Measurements from ENCODE around the gene NEDD9. TPM values are rescaled to one million over a fixed set of nuclear protein-coding genes. Genes with fewer than 3 reads are reported as not detected.

Gene NEDD9
- total and polyA plus RNA-seq, 5 donors = 20.9 to 38.0 (median 25.9) TPM

DNA sequence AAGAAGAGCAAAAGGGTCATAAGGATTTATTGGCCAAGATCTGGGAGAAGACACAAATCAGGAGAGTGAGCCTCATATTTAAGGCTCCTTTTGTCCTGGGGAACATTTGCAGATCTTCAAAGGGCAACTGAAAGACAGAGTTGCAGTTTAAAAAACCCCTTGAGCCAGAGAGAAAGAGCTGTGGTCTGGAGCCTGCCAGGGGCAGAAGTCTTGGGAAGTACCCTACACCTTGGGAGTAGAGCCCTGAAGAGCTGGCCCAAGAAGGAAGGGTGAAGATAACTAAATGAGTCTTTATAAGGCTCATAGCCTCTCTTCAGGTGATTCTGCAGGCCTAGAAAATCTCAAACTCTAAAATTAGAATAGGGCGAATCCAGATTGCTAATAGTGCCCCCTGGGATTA lies 81.0 kb downstream of the NEDD9 start:
- Histone ChIP-seq H3K27ac (ENCODE audit: low read length) (no peak overlapping the region), H3K4me3 (ENCODE audit: low read length) (no peak overlapping the region), H3K4me1 (ENCODE audit: control insufficient read depth, insufficient read depth, low read length) (no peaks in the 10 kb centered on the region), H3K27me3 (ENCODE audit: control insufficient read depth, insufficient read depth) (no peaks in the 10 kb centered on the region), H3K9me3 (ENCODE audit: control insufficient read depth, low read length) (no peaks in the 10 kb centered on the region)
- intact Hi-C loops (cut with DNase I) = no loop called here
- no peak for DNase-seq
- WGBS = 95% methylated on average over 1 of the region's 1 CpG
- no peak for ATAC-seq

DNA sequence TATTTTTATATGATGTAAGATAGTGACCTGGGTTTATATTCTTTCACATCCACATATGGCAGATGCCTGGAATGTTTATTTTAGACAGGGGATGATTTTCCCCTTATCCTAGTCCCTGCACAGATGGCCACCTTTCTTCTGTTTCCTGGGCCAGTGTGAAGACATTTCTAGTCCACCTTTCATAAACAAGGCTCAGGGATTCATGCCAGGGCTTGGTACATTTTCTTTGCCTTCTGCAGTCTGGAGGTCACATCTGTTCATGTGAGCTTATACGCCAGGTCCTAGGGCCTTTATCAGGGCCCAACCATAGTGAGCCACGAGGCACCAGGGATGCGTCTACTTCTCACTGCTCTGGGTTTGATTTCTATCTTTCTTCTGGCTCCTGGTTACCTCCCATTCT lies 82.9 kb downstream of the NEDD9 start:
- 97% methylated on average over 3 of the region's 3 CpGs for WGBS
- intact Hi-C loops (cut with DNase I) = no loop called here
- no peak for DNase-seq
- Histone ChIP-seq H3K4me3 (ENCODE audit: low read length) (no peak overlapping the region), H3K9me3 (ENCODE audit: control insufficient read depth, low read length) (no peaks in the 10 kb centered on the region), H3K4me1 (ENCODE audit: control insufficient read depth, insufficient read depth, low read length) (no peaks in the 10 kb centered on the region), H3K27me3 (ENCODE audit: control insufficient read depth, insufficient read depth) (no peaks in the 10 kb centered on the region), H3K27ac (ENCODE audit: low read length) (no peak overlapping the region)
- ATAC-seq = no peak

DNA sequence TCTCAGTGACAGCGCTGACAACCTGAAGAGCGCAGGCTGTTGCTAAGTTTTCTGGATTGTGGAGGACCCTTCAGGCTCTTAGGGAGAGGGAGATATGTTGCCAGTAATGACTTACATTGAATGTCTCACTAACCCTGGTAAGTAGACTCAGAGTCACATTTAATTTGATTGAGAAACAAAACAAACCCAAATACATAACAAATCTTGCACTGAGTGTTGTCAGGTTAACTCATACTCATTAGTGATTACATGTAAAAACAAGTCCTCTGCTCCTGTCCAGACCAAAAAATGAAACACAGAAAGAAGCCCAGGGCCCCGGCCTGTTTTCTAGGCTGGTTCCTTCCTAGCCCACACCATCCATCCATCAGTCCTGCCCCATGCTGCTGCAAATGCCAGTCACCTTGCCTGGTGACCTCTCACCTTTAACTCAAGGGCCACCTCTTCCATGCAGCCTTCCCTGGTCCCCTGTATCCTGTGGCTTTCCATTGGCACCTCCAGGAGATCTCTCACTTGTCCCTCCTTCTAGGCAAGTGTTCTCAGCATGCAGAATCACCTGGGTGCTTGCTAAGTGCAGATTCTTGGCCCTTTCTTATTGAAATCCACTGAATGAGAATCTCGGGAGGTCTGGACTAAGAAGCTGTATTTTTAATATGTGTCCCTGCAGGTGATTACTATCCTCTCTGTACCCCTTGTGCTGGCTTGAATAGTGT lies 86.2 kb downstream of the NEDD9 start:
- 95% methylated on average over 4 of the region's 4 CpGs for WGBS
- intact Hi-C loops (cut with DNase I) = no loop called here
- H3K27me3 ChIP-seq (ENCODE audit: control insufficient read depth, insufficient read depth) = no peaks in the 10 kb centered on the region
- no peak for DNase-seq
- no peak overlapping the region for H3K4me3 ChIP-seq (ENCODE audit: low read length)
- H3K27ac ChIP-seq (ENCODE audit: low read length) = no peak overlapping the region
- ATAC-seq = no peak
- no peaks in the 10 kb centered on the region for H3K4me1 ChIP-seq (ENCODE audit: control insufficient read depth, insufficient read depth, low read length)
- H3K9me3 ChIP-seq (ENCODE audit: control insufficient read depth, low read length) = no peaks in the 10 kb centered on the region

DNA sequence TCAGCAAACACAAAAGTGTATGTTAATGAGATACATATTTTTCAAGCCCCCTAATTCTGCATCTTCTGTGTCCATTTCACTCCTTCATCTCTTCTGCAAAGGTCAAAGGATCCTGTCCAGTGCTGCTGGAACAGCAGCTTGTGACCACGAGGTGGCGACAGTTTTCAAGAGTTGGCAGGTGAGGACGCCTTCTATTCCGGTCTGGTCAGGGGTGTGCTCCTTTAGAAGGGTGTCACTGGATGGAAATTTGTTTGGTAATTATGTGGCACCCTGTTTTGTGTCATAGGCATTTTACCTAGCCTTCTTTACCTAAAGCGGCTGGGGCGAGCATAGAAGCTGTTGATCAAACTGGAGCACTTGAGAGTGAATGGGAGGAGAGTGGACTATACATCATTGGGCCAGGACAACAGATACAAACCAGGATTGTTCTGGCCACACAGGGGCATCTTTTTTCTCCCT lies 88.0 kb downstream of the NEDD9 start:
- peak; percentile 76 to 92 (median 87) for DNase-seq
- Histone ChIP-seq H3K27ac (ENCODE audit: low read length) (no peak overlapping the region), H3K9me3 (ENCODE audit: control insufficient read depth, low read length) (no peaks in the 10 kb centered on the region), H3K4me3 (ENCODE audit: low read length) (no peak overlapping the region), H3K4me1 (ENCODE audit: control insufficient read depth, insufficient read depth, low read length) (no peaks in the 10 kb centered on the region), H3K27me3 (ENCODE audit: control insufficient read depth, insufficient read depth) (no peaks in the 10 kb centered on the region)
- WGBS = 20% methylated on average over 6 of the region's 6 CpGs
- intact Hi-C loops (cut with DNase I) = loop anchor here (2.0 to 5.0 kb wide), 2 partner anchors 352 to 353 kb away; no protein-coding TSS in a partner anchor
- ATAC-seq = peak; percentile 91 to 92

DNA sequence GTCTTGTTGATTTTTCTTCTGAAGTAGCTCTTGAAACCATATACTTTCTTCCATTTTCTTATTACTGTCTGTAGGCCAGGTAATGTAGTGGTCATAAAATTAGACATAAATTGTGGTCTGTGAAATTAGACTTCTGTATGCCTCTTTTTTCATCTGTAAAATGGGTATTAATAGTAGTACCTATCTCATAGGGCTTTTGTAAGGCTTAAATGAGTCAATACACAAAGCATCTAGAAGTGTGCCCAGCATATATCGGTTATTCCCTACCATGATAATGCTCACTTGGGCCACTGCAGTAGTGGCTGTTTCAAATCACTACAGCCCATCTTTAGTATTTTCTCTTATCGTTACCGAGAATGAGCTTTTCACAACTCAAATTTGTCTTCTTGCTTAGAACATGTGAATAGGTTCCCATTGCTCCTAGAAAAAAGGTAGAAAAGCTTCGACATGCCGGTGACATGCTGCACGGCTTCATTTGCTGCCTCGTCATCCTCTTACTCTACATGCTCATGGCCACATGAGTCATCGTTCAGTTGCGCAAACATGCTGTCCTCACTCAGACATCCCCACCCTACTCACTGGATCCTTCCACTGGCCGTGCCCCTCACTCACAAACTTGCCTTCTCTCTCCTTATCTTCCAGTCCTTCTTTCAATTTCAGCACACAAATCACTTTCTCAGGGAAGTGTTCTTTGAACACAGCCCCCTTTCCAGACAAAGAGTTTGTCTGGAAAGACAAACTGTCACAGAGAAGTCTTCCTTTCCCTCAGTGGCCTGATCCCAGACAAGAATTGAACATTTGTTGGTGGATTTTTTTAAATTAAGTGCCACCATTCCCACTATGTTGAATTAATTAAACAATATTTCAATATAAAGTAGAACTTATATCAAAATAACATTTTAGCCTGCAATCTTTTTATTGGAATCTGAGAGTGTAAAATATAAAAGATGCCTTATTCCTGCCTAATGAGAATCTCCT lies 88.8 kb downstream of the NEDD9 start:
- H3K27ac ChIP-seq (ENCODE audit: low read length) = no peak overlapping the region
- intact Hi-C loops (cut with DNase I) = loop anchor here (2.0 to 5.0 kb wide), 2 partner anchors 353 to 354 kb away; no protein-coding TSS in a partner anchor
- WGBS = 79% methylated on average over 10 of the region's 10 CpGs

DNA sequence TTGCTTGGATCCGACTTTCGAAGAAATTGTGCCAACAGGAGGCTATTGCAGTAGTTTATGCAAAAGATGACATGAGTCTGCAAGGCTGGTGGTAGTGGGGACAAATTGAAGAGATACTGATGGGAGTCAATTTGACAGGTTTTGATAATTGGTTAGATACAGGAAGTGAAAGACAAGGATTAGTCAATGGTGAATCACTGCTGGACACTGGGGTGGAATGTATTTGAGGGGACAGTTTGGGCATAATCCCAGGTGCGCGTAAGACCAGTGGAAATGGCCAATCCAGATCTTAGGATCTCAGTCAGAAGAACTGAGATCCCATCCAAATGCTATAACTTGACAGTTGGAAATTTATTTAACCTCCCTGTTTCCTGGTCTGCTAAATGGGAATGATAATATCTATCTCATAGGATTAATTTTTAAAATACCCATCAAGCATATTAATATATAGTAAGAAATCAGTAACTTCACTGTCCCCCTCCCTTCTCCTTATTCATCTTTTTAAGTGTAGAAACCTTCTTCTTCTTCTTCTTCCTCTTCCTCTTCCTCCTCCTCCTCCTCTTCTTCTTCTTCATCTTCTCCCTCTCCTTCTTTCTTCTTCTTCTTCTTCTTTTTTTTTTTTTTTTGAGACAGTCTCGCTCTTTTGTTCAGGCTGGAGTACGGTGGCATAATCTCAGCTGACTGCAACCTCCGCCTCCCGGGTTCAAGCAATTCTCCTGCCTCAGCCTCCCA lies 90.0 kb downstream of the NEDD9 start:
- H3K4me3 ChIP-seq (ENCODE audit: low read length) = no peak overlapping the region
- intact Hi-C loops (cut with DNase I) = loop anchor here in 1 of 4 donors (5.0 kb wide), 1 partner anchor 355 kb away; no protein-coding TSS in a partner anchor
- H3K4me1 ChIP-seq (ENCODE audit: control insufficient read depth, insufficient read depth, low read length) = no peaks in the 10 kb centered on the region
- no peaks in the 10 kb centered on the region for H3K9me3 ChIP-seq (ENCODE audit: control insufficient read depth, low read length)
- no peak for DNase-seq
- H3K27ac ChIP-seq (ENCODE audit: low read length) = no peak overlapping the region
- no peaks in the 10 kb centered on the region for H3K27me3 ChIP-seq (ENCODE audit: control insufficient read depth, insufficient read depth)
- WGBS = 97% methylated on average over 8 of the region's 8 CpGs
- no peak for ATAC-seq

More for the DNA sequence above, 88.8 kb downstream of the NEDD9 start:
- no peaks in the 10 kb centered on the region for H3K27me3 ChIP-seq (ENCODE audit: control insufficient read depth, insufficient read depth)
- H3K9me3 ChIP-seq (ENCODE audit: control insufficient read depth, low read length) = no peaks in the 10 kb centered on the region
- peak; percentile 78 to 84 for ATAC-seq
- peak; percentile 73 to 85 (median 81) for DNase-seq
- H3K4me3 ChIP-seq (ENCODE audit: low read length) = no peak overlapping the region
- H3K4me1 ChIP-seq (ENCODE audit: control insufficient read depth, insufficient read depth, low read length) = no peaks in the 10 kb centered on the region

DNA sequence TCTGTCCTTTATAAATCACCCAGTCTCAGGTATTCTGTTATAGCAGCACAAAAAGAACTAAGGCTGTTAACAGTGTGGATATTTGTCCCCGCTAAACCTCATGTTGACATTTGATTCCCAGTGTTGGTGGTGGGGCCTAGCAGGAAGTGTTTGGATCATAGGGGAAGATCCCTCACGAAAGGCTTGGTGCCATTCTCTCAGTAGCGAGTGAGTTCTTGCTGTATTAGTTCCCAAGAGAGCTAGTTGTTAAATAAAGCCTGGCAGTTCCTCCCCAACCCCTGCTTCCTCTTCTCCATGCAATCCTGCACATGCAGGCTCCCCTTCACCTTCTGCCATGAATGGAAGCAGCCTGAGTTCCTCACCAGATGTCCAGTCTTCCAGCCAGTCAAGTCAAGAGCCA lies 91.2 kb downstream of the NEDD9 start:
- no peaks in the 10 kb centered on the region for H3K9me3 ChIP-seq (ENCODE audit: control insufficient read depth, low read length)
- WGBS = 72% methylated on average over 3 of the region's 3 CpGs
- intact Hi-C loops (cut with DNase I) = loop anchor here in 1 of 4 donors (5.0 kb wide), 1 partner anchor 356 kb away; no protein-coding TSS in a partner anchor
- no peak for ATAC-seq
- H3K4me1 ChIP-seq (ENCODE audit: control insufficient read depth, insufficient read depth, low read length) = no peaks in the 10 kb centered on the region
- DNase-seq = no peak
- H3K27ac ChIP-seq (ENCODE audit: low read length) = no peak overlapping the region
- H3K4me3 ChIP-seq (ENCODE audit: low read length) = no peak overlapping the region
- H3K27me3 ChIP-seq (ENCODE audit: control insufficient read depth, insufficient read depth) = no peaks in the 10 kb centered on the region

DNA sequence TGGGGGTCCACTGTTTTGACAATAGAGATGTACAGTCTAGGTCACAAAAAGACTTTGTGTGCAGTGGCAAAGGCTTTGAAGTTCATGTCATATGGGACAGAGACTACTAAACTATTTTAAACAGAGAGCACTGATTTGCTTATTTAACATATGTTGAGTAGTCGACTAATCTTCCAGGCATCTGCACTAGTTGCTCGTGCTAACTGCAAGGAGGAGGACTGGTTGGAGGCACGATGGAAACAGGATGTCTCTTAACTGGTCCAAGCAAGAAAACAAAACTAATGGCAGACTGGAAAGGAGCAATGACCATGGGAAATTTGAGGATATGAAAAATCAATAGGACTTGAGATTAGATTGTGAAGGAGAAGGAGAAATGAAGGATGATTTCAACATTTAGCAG lies 92.4 kb downstream of the NEDD9 start:
- intact Hi-C loops (cut with DNase I) = loop anchor here in 1 of 4 donors (5.0 kb wide), 1 partner anchor 357 kb away; no protein-coding TSS in a partner anchor
- H3K4me1 ChIP-seq (ENCODE audit: control insufficient read depth, insufficient read depth, low read length) = no peaks in the 10 kb centered on the region
- no peak overlapping the region for H3K4me3 ChIP-seq (ENCODE audit: low read length)
- H3K27me3 ChIP-seq (ENCODE audit: control insufficient read depth, insufficient read depth) = no peaks in the 10 kb centered on the region
- no peak for DNase-seq
- ATAC-seq = no peak
- WGBS = 66% methylated on average over 3 of the region's 3 CpGs
- no peaks in the 10 kb centered on the region for H3K9me3 ChIP-seq (ENCODE audit: control insufficient read depth, low read length)
- H3K27ac ChIP-seq (ENCODE audit: low read length) = no peak overlapping the region

DNA sequence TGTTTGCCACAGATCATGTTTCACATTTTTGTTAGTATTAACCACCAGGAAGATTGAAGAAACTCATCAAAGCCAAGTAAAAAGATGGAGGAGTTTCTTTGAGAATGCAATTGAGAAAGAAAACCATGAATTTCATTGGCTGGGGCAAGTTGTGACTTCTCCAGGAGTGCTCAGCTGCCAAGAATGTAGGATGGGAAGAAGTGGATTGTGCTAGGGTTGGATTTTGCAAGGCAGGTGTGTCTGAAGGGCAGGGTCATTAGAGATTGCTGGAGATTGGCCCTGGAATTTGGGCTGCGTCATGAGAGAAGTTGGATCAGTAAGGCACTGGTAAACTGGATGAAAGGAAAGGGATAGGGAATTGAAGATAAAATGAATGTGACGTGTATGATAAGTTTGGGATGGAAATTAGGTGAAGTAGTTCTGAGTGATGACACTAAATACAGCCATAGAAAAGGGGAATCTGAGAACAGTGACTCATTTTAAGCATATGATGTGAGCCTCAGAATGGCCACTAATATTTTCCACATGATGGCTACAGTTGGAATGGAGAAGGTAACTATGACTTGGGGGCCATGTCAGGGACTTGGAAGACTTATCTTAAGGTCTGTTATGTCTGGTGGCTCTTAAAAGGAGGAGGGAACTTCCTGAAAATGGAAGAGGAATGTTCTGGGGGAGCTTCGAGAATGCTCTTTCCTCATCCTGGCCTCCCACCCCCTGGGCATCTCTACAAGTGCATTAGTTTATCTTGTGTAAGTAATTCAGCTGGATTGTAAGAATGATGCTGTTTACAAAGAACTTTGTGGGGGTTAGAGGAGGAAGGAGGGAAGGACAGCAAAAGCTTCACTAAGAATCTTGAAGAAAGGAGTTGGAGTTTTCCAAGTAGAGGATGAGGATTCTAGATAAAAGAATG lies 93.2 kb downstream of the NEDD9 start:
- ATAC-seq (no peak), DNase-seq (no peak)
- WGBS = 89% methylated on average over 3 of the region's 3 CpGs
- H3K4me3 ChIP-seq (ENCODE audit: low read length) = no peak overlapping the region
- H3K9me3 ChIP-seq (ENCODE audit: control insufficient read depth, low read length) = no peaks in the 10 kb centered on the region
- H3K27ac ChIP-seq (ENCODE audit: low read length) = no peak overlapping the region
- intact Hi-C loops (cut with DNase I) = loop anchor here in 1 of 4 donors (5.0 kb wide), 1 partner anchor 42 kb away; no protein-coding TSS in a partner anchor
- H3K27me3 ChIP-seq (ENCODE audit: control insufficient read depth, insufficient read depth) = no peaks in the 10 kb centered on the region
- no peaks in the 10 kb centered on the region for H3K4me1 ChIP-seq (ENCODE audit: control insufficient read depth, insufficient read depth, low read length)

DNA sequence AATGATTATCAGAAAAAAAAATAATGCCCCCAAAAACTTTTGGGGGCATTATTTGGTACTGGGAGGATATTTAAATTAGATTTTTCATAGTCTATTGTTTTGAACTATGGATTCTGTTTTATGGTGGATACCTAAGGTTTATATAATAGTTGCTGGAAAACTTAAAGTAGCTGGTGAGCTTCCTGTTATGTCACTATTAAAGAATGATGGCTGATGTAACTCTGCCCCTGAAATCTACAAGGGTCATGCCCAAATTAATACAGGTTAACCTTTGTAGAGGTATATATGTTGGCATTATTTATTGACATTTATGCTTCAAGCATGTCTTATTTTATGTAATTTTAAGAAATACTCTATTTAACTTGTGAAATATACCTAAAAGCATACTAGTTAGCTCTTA lies 95.7 kb downstream of the NEDD9 start:
- intact Hi-C loops (cut with DNase I) = loop anchor here in 1 of 4 donors (5.0 kb wide), 1 partner anchor 40 kb away; no protein-coding TSS in a partner anchor
- H3K9me3 ChIP-seq (ENCODE audit: control insufficient read depth, low read length) = no peaks in the 10 kb centered on the region
- H3K27ac ChIP-seq (ENCODE audit: low read length) = no peak overlapping the region
- no peak overlapping the region for H3K4me3 ChIP-seq (ENCODE audit: low read length)
- no peaks in the 10 kb centered on the region for H3K27me3 ChIP-seq (ENCODE audit: control insufficient read depth, insufficient read depth)
- no peak for ATAC-seq
- H3K4me1 ChIP-seq (ENCODE audit: control insufficient read depth, insufficient read depth, low read length) = no peaks in the 10 kb centered on the region
- no peak for DNase-seq
